Measurements from ENCODE around the gene MRPS16. TPM values are rescaled to one million over a fixed set of nuclear protein-coding genes. Genes with fewer than 3 reads are reported as not detected.

MRPS16 gene
- total RNA-seq (2022) (191 and 194 TPM in 2 replicates), Bru-seq, nascent RNA (percentile 98 among the genes with signal in this experiment), BruChase-seq, experiment 1, labeled RNA remaining after a 2-hour chase (percentile 99 among the genes with signal in this experiment), BruChase-seq, experiment 2, labeled RNA remaining after a 6-hour chase (percentile 100 among the genes with signal in this experiment)
- long read RNA-seq, transcript MRPS16-202 (3 exons, 2,634 nt): major isoform, 203 of 255 reads
- long read RNA-seq, transcript MRPS16-205 (3 exons, 2,580 nt): minor isoform, 6 of 255 reads
- long read RNA-seq, partial matches to known transcripts: 4 of 255 reads
- long read RNA-seq, other reads (novel, unspliced or antisense): 36 of 255 reads

GRCh38 chr10:73252445-73253224 is at the start of gene MRPS16:
MRPS16 (minus strand) TSS chr10:73252644; CDS start chr10:73252482, 162 bp downstream.
- peaks cover 22% of the 10 kb centered on the region for H3K4me1 Mint-ChIP-seq (ENCODE audit: low read depth, unreplicated experiment)
- ChIA-PET POLR2A (interaction anchor here (0.6 to 2.1 kb wide), 6 partner anchors 11 to 1284 kb away, joined by 3 to 10 read pairs (median 4); partner anchors contain the start of genes ECD and FAM149B1), CTCF (interaction anchor here (1.0 to 1.2 kb wide), 3 partner anchors 11 to 106 kb away, joined by 3 to 8 read pairs (median 5); partner anchors contain the start of gene CFAP70)
- peak; percentile 97 to 98 for DNase-seq
- intact Hi-C loops (cut with micrococcal nuclease; ENCODE audit: unreplicated experiment): loop anchor here (1.0 to 5.0 kb wide), 3 partner anchors 84 to 160 kb away; partner anchors contain the start of genes ANXA7, CFAP70, ECD and FAM149B1
- TF ChIP-seq, protein P1, sequence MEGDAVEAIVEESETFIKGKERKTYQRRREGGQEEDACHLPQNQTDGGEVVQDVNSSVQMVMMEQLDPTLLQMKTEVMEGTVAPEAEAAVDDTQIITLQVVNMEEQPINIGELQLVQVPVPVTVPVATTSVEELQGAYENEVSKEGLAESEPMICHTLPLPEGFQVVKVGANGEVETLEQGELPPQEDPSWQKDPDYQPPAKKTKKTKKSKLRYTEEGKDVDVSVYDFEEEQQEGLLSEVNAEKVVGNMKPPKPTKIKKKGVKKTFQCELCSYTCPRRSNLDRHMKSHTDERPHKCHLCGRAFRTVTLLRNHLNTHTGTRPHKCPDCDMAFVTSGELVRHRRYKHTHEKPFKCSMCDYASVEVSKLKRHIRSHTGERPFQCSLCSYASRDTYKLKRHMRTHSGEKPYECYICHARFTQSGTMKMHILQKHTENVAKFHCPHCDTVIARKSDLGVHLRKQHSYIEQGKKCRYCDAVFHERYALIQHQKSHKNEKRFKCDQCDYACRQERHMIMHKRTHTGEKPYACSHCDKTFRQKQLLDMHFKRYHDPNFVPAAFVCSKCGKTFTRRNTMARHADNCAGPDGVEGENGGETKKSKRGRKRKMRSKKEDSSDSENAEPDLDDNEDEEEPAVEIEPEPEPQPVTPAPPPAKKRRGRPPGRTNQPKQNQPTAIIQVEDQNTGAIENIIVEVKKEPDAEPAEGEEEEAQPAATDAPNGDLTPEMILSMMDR (IDR thresholded peaks at IDR 0.05; ENCODE audit: insufficient read depth in 1 of 2, low read depth in 1 of 2, low read length in 1 of 2, severe bottlenecking in 1 of 2, unreplicated experiment in 1 of 2): no peak
- no peaks in the 10 kb centered on the region; the same call in 1 of the 2 replicates for H3K36me3 ChIP-seq (ENCODE audit: control insufficient read depth, insufficient read depth, low read length)
- no peaks in the 10 kb centered on the region for H3K27me3 ChIP-seq (replicated peaks; ENCODE audit: control insufficient read depth, insufficient read depth, low read length)
- peaks cover 56% of the 10 kb centered on the region for H3K36me3 Mint-ChIP-seq (ENCODE audit: insufficient read depth, unreplicated experiment)
- TSS peak; percentile 61 for BruUV-seq (replicated peaks)
- H3K9me3 Mint-ChIP-seq (ENCODE audit: unreplicated experiment): no peaks in the 10 kb centered on the region
- no peaks in the 10 kb centered on the region for H3K9me3 ChIP-seq
- peak within 1 kb of the TSS; percentile 71 for H3K4me3 ChIP-seq (ENCODE audit: low read depth, low read length)
- peak within 1 kb of the TSS; percentile 99 for H3K27ac Mint-ChIP-seq (ENCODE audit: unreplicated experiment)
- H3K4me1 ChIP-seq: peaks cover 9% of the 10 kb centered on the region
- H3K4me3 Mint-ChIP-seq (ENCODE audit: unreplicated experiment): peak within 1 kb of the TSS; percentile 94
- H3K27me3 Mint-ChIP-seq (ENCODE audit: insufficient read depth, unreplicated experiment): no peaks in the 10 kb centered on the region

GRCh38 chr10:73296946-73297345 is 44.5 kb upstream of the MRPS16 start:
- TF ChIP-seq, protein P1 (IDR thresholded peaks at IDR 0.05; ENCODE audit: insufficient read depth in 1 of 2, low read depth in 1 of 2, low read length in 1 of 2, severe bottlenecking in 1 of 2, unreplicated experiment in 1 of 2): no peak

DNA sequence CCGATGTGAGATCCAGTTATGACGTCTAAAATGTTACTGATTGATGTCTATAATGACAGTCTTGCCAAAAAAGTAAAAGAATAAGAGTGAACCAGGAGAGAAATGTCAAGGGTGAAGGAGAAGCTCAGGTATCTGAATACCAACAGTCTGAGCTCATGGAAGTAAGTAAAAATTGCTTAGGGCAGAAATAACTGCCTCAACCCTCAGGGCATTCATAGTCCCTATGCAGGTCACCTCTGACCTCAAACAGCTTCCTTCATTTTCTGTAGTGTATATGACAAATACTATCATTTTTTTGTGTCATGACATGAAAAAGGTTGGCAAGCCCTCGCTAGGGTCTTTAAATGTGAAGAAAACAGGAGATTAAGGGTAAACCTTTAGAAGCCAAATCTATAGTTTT is 41.0 kb upstream of the MRPS16 start:
- intact Hi-C loops (cut with micrococcal nuclease; ENCODE audit: unreplicated experiment): no loop called here
- Mint-ChIP-seq H3K9me3 (ENCODE audit: unreplicated experiment) (peaks cover 19% of the 10 kb centered on the region), H3K36me3 (ENCODE audit: insufficient read depth, unreplicated experiment) (no peaks in the 10 kb centered on the region), H3K27ac (ENCODE audit: unreplicated experiment) (no peak overlapping the region), H3K27me3 (ENCODE audit: insufficient read depth, unreplicated experiment) (peaks cover 21% of the 10 kb centered on the region), H3K4me1 (ENCODE audit: low read depth, unreplicated experiment) (no peaks in the 10 kb centered on the region), H3K4me3 (ENCODE audit: unreplicated experiment) (no peak overlapping the region)
- ChIA-PET POLR2A (interaction anchor here (0.6 kb wide), 1 partner anchor 1848 kb away, joined by 3 read pairs; no protein-coding TSS in a partner anchor), CTCF (no interaction called here)
- no peak overlapping the region for H3K4me3 ChIP-seq (ENCODE audit: low read depth, low read length)
- no TSS peak for BruUV-seq (replicated peaks)
- DNase-seq: no peak
- no peaks in the 10 kb centered on the region; the same call in 1 of the 2 replicates for H3K27me3 ChIP-seq (replicated peaks; ENCODE audit: control insufficient read depth, insufficient read depth, low read length)
- no peaks in the 10 kb centered on the region for H3K4me1 ChIP-seq
- peaks cover 5% of the 10 kb centered on the region; the same call in 1 of the 2 replicates for H3K9me3 ChIP-seq
- no peaks in the 10 kb centered on the region for H3K36me3 ChIP-seq (ENCODE audit: control insufficient read depth, insufficient read depth, low read length)
- TF ChIP-seq, protein P1 (IDR thresholded peaks at IDR 0.05; ENCODE audit: insufficient read depth in 1 of 2, low read depth in 1 of 2, low read length in 1 of 2, severe bottlenecking in 1 of 2, unreplicated experiment in 1 of 2): no peak

More at GRCh38 chr10:73296946-73297345, 44.5 kb upstream of the MRPS16 start:
- no peaks in the 10 kb centered on the region for H3K27me3 ChIP-seq (replicated peaks; ENCODE audit: control insufficient read depth, insufficient read depth, low read length)
- H3K36me3 Mint-ChIP-seq (ENCODE audit: insufficient read depth, unreplicated experiment): no peaks in the 10 kb centered on the region
- H3K4me1 ChIP-seq: no peaks in the 10 kb centered on the region
- intact Hi-C loops (cut with micrococcal nuclease; ENCODE audit: unreplicated experiment): no loop called here
- H3K27me3 Mint-ChIP-seq (ENCODE audit: insufficient read depth, unreplicated experiment): peaks cover 20% of the 10 kb centered on the region
- no peak overlapping the region for H3K27ac Mint-ChIP-seq (ENCODE audit: unreplicated experiment)
- CTCF ChIA-PET: no interaction called here
- H3K4me1 Mint-ChIP-seq (ENCODE audit: low read depth, unreplicated experiment): no peaks in the 10 kb centered on the region
- no peak overlapping the region for H3K4me3 ChIP-seq (ENCODE audit: low read depth, low read length)
- no peaks in the 10 kb centered on the region for H3K9me3 Mint-ChIP-seq (ENCODE audit: unreplicated experiment)
- no peaks in the 10 kb centered on the region for H3K9me3 ChIP-seq
- no peak overlapping the region for H3K4me3 Mint-ChIP-seq (ENCODE audit: unreplicated experiment)
- DNase-seq: no peak
- no peaks in the 10 kb centered on the region for H3K36me3 ChIP-seq (ENCODE audit: control insufficient read depth, insufficient read depth, low read length)
- BruUV-seq (replicated peaks): no TSS peak
- POLR2A ChIA-PET: no interaction called here

All from Caco-2 (cell line).